Bone marrow (tissue), 2 donors: ENCODE data around the gene TNFRSF14.

Experiments used
- DNase-seq, 2 donors: peaks; one replicate each; lab custom pipeline; 2025; lab: John Stamatoyannopoulos, UW

The TNFRSF14 gene

GRCh38 chr1:2556277-2556677, at the start of gene TNFRSF14:
TNFRSF14 (plus strand) TSS chr1:2556371; CDS start chr1:2556665, 294 bp downstream.
- DNase-seq: peak; percentile 75 to 88

GRCh38 chr1:2506901-2507565, 49.1 kb upstream of the TNFRSF14 start:
- DNase-seq: no peak

GRCh38 chr1:2507744-2508155, 48.4 kb upstream of the TNFRSF14 start:
- DNase-seq: no peak

DNA sequence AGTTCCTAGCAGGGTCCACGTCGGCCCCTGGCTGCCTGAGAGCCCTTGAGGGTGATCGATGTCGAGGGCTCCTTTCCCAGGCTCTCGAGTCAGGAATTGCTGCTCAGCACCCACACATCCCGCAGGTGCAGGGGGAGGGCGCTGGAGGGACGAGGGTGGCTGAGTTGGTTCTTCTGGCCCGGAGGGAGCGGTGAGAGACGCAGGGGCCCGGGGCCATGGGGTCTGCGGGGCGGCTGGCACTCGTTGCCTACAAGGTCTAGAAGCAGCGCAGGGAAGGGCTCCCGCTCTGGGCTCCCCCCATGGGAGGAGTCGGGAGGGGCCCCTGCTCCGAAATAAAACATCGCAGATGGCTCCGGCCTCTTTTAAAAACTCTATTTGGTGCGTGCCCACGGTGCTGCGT, 48.0 kb upstream of the TNFRSF14 start:
- DNase-seq: no peak

DNA sequence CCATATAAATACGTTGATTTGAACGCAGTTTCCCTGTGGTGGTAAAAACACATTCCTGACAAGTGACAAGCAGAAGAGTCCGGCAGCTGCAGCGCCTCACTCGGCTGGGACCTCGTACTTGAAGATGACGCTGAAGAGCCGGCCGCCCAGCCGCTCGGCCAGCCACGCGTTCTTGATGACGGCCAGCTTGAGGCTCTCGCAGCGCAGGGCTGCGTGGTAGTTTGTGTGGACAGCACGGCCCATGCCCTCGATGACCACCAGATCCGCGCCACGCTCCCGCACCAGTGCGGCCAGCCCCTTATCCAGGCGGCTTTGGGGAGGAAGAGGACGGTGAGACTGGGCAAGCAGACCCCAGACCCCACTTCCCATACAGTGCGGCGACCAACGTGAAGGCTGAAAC, 47.4 kb upstream of the TNFRSF14 start:
- no peak for DNase-seq

- DNase-seq: no peak
Observed at GRCh38 chr1:2509589-2509988, 46.6 kb upstream of the TNFRSF14 start.

- DNase-seq: no peak
Observed at GRCh38 chr1:2510366-2511155, 45.6 kb upstream of the TNFRSF14 start.

DNA sequence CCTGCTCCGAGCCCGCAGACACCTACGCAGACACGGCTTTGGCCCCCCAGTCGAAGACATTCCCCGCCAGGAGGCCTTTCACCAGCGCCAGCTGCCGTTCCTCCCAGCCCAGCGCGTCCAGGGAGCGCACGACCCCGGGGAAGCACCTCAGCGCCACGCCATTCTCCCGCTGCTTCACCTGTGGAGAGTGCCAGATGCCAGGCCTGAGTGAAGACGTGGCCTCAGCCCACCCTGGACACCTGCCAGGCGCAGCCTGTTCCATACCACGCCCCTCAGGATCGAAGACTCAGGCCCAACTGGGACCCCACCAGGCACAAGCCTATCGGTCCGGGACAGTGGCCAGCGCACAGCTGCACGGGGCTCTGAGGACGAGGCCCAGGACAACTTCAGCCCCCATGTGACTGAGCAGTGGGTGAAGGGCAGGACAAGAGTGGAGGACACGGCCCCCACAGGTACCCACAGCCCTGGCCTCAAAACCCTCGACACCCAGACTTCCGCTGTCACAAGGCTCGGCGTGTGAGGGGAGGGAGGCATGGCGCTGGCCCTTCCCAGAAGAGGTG, 43.2 kb upstream of the TNFRSF14 start:
- DNase-seq: no peak

DNA sequence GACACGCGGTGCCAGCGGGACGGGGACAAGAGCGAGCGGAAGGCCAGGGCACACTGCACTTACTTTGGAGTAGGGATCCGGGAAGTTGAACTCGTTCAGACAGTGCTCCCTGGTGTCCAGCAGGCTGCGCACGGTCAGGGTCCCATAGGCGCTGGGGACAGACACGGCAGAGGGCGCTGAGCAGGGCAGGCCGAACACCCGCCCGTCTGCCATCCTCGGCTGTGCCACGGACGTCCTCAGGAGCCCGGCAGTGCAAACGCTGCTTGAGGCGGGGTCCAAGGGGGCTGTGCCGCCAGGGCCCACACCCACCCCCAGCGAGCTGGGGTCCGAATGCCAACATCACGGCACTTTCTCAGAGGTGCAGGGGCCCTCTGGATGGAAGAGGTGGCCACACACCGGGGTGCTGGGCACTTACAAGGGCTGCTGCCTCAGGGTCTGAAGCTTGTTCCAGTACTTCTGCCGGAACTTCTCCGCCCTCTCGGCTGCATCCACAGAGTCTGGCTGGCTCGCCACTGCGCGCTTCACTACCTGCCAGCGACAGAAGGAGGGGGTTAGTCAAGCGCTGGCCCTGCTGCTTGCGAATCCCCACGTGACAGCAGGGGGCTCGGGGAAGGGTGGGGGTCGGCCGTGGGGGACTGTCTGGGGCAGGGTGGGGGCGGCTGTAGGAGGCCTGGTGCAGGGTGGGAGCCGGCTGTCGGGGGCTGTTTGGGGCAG, 42.1 kb upstream of the TNFRSF14 start:
- no peak for DNase-seq

DNA sequence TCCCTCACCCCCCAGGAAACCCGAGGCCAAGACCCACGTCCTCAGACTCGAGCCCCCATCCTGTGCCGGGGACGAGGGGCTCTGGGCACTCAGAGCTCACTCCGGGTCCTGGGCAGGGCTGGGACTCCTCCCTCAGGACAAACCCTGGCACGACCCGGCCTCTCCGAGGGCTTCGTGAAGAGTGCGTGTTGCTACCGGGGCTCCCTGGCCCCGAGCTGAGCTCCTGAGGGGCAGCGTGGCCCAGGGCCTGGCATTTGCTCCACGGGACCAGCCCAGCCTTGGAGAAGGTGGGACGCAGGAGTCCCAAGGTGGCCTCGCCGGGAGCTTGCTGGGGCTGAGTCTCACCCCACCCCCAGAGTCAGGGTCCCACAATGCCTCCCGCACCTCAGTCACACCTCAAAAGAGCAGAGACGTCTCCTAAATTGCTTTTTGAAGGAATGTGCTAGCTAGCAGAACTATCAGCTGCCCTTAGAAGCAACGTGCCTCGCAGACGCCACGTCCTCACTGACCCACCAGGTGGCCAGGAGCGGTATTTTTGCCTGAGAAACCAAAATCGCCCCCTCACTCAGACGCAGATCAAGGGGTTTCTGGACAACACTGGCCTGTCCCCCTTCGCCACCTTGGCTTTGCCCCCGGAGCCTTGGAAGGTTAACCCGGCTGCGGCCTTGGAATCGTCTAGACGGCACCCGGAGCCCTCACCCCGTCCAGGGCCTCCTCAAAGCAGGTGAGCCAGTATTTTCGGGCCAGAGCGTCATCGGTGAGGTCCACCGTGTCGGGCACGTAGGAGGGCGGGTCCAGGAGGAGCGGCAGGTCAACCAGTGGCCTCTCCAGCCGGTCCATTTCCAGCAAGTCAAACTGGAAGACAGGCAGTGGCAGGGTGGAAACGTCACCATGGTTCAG, 41.1 kb upstream of the TNFRSF14 start:
- no peak for DNase-seq

DNA sequence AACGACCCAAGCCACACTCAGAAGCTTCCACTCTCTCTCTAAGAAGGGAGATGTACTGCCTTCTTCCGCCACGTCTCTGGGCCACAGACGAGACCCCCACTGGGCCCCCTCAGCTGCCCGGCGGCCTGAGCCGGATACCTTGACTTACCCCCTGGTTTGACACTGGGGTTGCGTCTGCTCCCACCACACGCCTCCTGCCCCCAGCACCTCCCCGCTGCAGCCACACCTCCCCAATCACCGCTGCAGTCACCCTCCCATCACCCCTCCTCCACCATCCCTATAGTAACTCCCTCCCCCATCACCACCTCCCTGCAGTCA, 40.4 kb upstream of the TNFRSF14 start:
- no peak for DNase-seq

- no peak for DNase-seq
Observed at GRCh38 chr1:2516124-2516523, 40.0 kb upstream of the TNFRSF14 start.

DNA sequence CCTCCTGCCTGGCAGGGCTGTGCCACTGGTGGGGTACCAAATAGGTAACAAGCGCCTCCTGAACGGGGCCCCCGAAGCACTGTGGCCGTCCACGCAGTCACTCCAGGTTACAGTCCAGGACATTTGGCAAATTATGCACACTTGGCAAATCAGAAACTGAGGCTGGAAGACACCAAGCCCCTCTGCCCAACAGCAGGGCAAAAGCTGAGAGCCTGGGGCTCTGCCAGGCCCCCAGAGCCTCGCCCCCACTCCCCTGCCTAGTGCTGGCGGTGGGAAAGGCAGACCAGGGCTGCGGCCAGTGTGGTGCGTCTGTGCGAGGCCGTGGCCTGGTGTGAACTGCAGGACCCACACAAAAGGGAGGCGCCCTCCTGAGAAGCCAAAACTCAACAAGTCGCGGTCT, 39.2 kb upstream of the TNFRSF14 start:
- DNase-seq: no peak

DNA sequence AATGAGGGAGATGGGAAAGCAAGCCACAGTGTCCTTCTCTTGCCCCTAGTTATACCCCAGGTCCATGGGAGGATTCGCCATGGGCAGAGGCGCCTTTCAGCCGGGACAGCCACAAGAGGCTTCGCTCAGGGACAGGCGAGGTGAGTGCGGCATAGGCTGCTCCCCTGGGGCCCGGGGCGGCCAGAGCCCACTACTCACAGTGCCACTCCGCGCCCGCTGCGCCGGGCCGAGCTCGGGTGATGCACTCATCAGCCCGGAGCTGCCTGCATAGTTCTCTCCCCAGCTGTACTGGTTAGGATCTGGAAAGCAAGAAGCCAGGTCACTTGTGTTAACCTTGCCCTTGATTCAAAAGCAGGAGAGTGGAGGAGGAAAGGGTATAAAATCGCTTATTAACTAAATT, 38.2 kb upstream of the TNFRSF14 start:
- DNase-seq: no peak

DNA sequence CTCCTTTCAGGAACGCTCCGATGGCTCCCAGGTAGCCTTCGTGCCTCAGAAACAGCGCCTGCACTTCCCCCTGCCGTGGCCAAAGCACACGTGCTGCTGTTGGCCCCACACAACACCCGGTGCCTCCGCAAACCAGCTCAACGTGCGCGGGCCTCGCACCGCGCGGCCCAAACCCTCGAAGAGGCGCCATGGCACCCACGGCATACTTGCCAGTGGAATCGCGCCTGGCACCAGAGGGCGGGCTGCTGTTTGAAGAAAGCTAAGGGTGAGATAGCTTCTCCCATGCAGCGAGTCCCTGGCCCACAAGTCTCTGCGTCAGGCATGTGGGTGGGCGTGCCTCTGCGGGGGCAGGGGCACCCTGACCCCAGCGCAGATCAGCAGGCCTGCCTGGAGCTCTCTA, 37.6 kb upstream of the TNFRSF14 start:
- no peak for DNase-seq

DNA sequence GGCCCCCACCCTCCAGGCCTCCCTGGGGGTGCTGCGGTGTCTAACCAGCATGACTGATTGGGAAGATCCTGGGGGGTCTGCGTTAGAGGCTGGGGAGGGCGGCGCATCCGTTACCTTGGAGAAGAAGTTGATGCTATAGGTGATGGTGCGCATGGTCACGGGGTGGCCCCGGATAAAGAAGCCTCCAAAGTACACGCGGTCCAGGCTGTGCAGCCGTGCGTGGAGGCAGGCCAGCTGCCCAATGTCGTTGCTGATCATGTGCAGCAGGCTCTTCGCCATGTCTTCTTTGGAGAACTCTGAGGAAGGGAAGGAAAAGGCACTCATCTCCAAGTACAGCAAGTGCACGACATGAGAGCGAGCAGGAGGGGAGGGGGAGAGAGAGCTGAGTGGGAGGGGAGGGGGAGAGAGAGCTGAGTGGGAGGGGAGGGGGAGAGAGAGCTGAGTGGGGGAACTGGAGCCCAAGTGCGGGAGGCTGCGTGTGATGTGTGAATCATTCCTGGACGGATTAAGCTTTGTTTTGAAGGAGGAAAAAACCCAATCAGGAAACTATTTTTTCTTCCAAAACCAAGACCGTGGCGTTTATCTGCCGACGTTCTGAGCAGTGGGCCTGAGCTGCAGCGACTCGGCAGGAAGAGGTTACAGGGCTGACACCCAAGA, 37.0 kb upstream of the TNFRSF14 start:
- no peak for DNase-seq

DNA sequence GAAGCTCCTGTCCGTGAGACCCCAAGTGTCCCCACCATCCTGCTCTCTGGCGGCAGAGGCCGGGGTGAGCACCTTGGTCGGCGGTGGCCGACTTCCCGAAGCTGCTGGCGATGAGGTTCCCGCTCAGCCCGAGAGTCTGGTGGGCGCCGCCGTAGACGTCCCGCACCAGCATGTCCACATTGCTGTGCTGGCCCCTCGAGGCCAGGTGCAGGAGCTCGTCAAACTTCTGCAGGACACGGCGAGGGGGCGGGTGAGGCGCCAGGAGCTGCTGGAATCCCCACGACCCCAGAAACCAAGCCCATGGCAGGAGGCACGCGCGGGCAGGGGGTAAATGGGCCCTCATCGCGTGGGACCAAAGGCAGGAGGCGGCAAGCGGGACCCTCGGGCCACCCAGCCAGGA, 36.4 kb upstream of the TNFRSF14 start:
- no peak for DNase-seq

DNA sequence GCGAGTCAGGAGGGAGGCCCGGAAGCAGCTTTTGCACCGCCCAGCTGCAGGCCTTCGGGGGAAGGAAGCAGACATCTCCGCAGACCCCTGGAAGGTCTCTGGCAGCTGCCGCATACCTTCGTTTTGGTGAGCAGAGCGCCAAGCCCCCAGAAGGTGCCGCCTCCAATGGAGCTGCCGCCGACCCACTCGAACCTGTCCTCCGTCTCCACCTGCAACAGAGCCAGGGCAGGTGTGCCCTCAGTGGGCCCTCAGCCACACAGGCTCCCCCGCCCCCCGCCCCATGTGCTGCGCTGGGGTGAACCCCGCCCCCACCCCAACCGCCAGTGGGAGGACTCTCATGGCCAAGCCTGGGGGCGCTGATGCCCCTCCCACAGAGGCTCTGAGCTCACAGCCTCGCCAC, 36.0 kb upstream of the TNFRSF14 start:
- no peak for DNase-seq

GRCh38 chr1:2520806-2521205, 35.4 kb upstream of the TNFRSF14 start:
- DNase-seq: no peak

DNA sequence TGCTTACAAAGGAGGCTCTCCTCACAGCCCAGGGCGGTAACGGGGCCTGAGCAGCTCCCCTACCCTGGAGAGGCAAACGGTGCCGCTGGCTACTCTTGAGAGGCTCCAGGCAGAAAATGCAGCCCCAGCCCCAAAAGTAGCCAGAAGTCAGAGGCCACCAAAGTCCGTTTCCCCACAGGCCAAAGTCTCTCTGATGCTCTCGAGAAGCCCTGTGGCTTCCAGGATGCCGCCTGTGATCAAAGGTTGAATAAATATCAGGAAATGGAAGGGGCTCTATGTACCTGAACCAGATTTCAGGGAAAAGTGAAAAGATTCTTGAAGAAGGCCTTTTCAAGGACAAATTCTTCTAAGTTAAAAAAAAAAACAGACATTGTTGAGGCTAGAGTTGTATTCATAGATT, 33.9 kb upstream of the TNFRSF14 start:
- no peak for DNase-seq

- no peak for DNase-seq
Observed at GRCh38 chr1:2523191-2523890, 32.8 kb upstream of the TNFRSF14 start.
